OCI-LY3 (cell line): ENCODE data around the gene GPR156.
A peak's percentile ranks its signal among the peaks of the same experiment; 100 is the strongest.

Source experiments
- H2AFZ ChIP-seq: fragments of 200-600, 300-600 bp; shearing (Covaris generic); 2 replicates; pipeline ENCODE4 v1.6.0; 2014; ENCODE audit warnings: antibody characterized with exemption, low read depth, low read length
- H3K27ac ChIP-seq: fragments of 200-600, 300-600 bp; sonication (generic); 2 replicates; pipeline ENCODE4 v1.5.1; 2014; ENCODE audit warnings: mild to moderate bottlenecking, low read length, moderate library complexity, mixed read lengths
- H3K27me3 ChIP-seq: fragments of 200-600, 300-600 bp; sonication (generic); 2 replicates; pipeline ENCODE4 v1.6.1; 2014; ENCODE audit warnings: low read depth, low read length, mixed read lengths
- H3K36me3 ChIP-seq: fragments of 200-600, 300-600 bp; sonication (generic); replicated peaks from 2 replicates; pipeline ENCODE3; 2014; ENCODE audit warnings: low read depth, low read length, mixed read lengths
- H3K4me1 ChIP-seq: fragments of 300-600, 200-600 bp; sonication (generic); 2 replicates; pipeline ENCODE4 v1.6.1; 2014; ENCODE audit warnings: low read length, mixed read lengths
- H3K4me2 ChIP-seq: fragments of 200-600, 300-600 bp; sonication (generic); 2 replicates; pipeline ENCODE4 v1.6.1; 2014; ENCODE audit warnings: low read length, mixed read lengths
- H3K4me3 ChIP-seq: fragments of 300-600, 200-600 bp; sonication (generic); 2 replicates; pipeline ENCODE4 v1.5.1; 2014; ENCODE audit warnings: antibody characterized with exemption, mild to moderate bottlenecking, low read length, moderate library complexity
- H3K79me2 ChIP-seq: fragments of 300-600, 200-600 bp; shearing (Covaris generic); 2 replicates; pipeline ENCODE4 v1.6.1; 2014; ENCODE audit warnings: mild to moderate bottlenecking, low read length, mixed read lengths
- H3K9ac ChIP-seq: fragments of 300-600, 200-600 bp; shearing (Covaris generic); 2 replicates; pipeline ENCODE4 v1.6.0; 2014; ENCODE audit warnings: mild to moderate bottlenecking, low read length, moderate library complexity
- H3K9me3 ChIP-seq: fragments of 200-600, 300-600 bp; shearing (Covaris generic); 2 replicates; pipeline ENCODE4 v1.6.1; 2014; ENCODE audit warnings: low read length, mixed read lengths; ENCODE audit not compliant: insufficient read depth
- H4K20me1 ChIP-seq: fragments of 200-600, 300-600 bp; sonication (generic); 2 replicates; pipeline ENCODE4 v1.6.1; 2016; ENCODE audit warnings: low read length, mixed read lengths; ENCODE audit not compliant: insufficient read depth
- EZH2phosphoT487 ChIP-seq: fragments of 200-600 bp; shearing (Covaris generic); IDR thresholded peaks from 2 replicates; pipeline ENCODE4 v1.6.1; 2018; ENCODE audit warnings: antibody characterized with exemption, mixed run types, low read depth
- TF ChIP-seq, protein P1 (sequence below): fragments of 200-600, 300-600 bp; sonication (generic); IDR thresholded peaks from 2 replicates; pipeline ENCODE4 v1.5.1; 2014; ENCODE audit warnings: antibody characterized with exemption, low read length, low read depth

GPR156 gene

DNA sequence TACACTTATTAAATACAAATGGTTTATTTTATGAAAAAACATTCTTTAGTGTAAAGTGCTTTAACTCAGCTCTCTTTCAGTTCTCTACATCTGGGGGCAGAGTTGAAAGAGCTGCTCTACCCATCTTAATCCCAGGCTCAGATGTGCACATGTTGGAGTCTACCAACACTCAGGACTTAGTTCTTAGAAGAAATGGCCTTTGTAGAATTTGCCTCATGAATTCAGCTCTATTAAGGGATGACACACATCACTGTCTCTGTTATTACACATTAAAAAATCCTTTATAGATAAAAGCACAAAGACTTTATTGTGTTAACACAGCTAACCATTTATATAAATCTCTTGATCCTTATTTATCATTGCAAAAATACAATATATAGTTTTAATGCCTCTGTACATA lies 159.0 kb downstream of the GPR156 start:
- TF ChIP-seq, protein P1, sequence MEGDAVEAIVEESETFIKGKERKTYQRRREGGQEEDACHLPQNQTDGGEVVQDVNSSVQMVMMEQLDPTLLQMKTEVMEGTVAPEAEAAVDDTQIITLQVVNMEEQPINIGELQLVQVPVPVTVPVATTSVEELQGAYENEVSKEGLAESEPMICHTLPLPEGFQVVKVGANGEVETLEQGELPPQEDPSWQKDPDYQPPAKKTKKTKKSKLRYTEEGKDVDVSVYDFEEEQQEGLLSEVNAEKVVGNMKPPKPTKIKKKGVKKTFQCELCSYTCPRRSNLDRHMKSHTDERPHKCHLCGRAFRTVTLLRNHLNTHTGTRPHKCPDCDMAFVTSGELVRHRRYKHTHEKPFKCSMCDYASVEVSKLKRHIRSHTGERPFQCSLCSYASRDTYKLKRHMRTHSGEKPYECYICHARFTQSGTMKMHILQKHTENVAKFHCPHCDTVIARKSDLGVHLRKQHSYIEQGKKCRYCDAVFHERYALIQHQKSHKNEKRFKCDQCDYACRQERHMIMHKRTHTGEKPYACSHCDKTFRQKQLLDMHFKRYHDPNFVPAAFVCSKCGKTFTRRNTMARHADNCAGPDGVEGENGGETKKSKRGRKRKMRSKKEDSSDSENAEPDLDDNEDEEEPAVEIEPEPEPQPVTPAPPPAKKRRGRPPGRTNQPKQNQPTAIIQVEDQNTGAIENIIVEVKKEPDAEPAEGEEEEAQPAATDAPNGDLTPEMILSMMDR = no peak
- TF ChIP-seq EZH2phosphoT487 = no peak
- Histone ChIP-seq H3K79me2 (no peaks in the 10 kb centered on the region), H4K20me1 (no peaks in the 10 kb centered on the region), H3K4me1 (no peaks in the 10 kb centered on the region), H3K9me3 (no peaks in the 10 kb centered on the region), H3K27me3 (no peaks in the 10 kb centered on the region), H2AFZ (0 out of 2 replicates have a peak overlapping the region, but pooled peaks have one; percentile 30), H3K4me3 (no peak overlapping the region), H3K27ac (no peak overlapping the region), H3K9ac (no peak overlapping the region), H3K36me3 (no peaks in the 10 kb centered on the region), H3K4me2 (no peak overlapping the region)

DNA sequence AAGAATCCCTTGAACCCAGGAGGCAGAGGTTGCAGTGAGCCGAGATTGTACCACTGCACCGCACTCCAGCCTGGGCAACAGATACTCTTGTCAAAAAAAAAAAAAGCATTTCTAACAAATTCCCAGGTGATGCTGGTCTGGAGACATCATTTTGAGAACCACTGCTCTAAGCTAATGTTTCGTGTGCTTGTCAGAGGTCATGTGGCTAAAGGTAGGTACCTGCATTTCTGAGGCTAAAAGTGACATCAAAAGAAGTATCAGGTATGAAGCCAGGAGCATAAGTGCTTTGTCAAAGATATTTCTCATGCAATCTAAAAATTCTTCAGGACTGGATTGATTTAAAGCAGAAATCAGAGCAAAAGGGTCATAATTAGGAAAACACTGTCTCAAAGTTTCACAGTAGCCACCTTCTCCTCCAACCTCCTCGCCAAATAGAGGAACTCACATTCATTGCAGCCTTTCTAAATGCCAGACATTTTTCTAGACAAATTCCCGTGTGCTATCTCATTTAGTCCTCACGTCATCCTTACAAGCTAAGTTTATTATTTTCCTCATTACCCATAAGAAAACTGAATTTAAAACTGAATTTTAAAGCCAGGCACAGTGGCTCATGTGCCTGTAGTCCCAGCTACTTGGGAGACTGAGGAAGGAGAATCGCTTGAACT lies 165.0 kb downstream of the GPR156 start:
- Histone ChIP-seq H3K4me1 (no peaks in the 10 kb centered on the region), H3K27me3 (no peaks in the 10 kb centered on the region), H3K4me3 (no peak overlapping the region), H4K20me1 (no peaks in the 10 kb centered on the region), H3K36me3 (no peaks in the 10 kb centered on the region), H3K9me3 (no peaks in the 10 kb centered on the region), H3K4me2 (no peak overlapping the region), H3K9ac (no peak overlapping the region), H2AFZ (no peak overlapping the region), H3K79me2 (no peaks in the 10 kb centered on the region), H3K27ac (no peak overlapping the region)
- TF ChIP-seq, protein P1 = no peak
- no peak for TF ChIP-seq EZH2phosphoT487
